GM21447 (cell line): ENCODE data around the gene TPPP2.
"Not testable (repeated sequence)": the region's sequence is repeated elsewhere in the genome, so short reads cannot be mapped to it uniquely, and the experiment has no call there.

Experiments
- ATAC-seq: cut with Tn5 transposase; IDR thresholded peaks from one replicate; pipeline ENCODE4 v1.9.1; 2021; ENCODE audit not compliant: unreplicated experiment

The TPPP2 gene

GRCh38 chr14:21029917-21030316 is at the start of gene TPPP2:
TPPP2 (plus strand) TSS chr14:21030217; CDS start chr14:21030582, 365 bp downstream.
- ATAC-seq: no peak

- ATAC-seq: no peak
These were observed 49.1 kb upstream of the TPPP2 start for GRCh38 chr14:20980906-20981305.

DNA sequence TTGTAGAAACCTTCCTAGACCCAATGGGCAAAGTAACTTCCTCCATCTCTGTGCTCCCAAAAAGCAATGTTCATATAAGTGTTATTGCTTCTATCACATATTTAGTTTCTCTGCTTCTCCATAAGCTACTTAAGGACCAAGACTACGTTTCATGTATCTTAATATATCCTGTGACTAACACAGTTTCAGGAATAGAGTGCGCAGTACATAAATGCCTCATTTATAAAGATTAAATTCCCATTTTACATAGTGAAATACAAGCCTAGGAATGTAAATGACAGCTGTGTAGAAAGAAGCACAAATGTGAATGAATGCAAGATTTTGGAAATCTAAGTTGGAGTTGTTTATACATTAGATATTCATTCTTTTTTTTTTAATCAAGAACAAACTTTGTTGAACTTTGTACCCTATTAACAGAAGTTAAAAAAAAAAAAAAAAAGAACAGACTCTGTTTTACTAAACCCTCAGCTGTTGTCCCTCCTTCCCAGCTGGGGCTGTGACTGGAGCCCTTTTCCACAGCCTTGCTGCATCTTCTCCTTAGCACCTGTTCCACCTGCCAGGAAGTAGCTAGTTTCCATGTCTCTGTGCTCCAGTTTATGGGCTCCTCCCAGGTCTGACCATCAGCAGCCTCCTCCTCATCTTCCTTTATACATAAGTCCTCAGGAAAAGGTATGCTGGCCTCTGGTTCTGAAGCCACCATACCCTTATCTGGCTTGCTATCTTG is 47.2 kb upstream of the TPPP2 start:
- ATAC-seq: no peak

DNA sequence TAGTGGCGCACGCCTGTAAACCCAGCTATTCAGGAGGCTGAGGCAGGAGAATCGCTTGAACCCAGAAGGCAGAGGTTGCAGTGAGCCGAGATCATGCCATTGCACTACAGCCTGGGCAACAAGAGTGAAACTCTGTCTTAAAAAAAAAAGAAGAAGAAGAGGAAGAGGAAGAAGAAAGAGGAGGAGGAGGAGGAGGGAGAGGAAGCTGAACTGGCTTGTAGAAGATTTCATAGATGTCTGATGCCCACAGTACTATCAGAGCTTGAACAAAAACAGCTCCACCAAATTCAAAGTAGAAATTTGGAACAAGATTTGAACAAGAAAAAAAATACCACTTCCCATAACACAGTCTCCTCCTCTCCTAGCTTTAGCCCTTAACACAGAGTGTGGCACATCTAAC is 44.4 kb upstream of the TPPP2 start:
- ATAC-seq: not testable (repeated sequence)

DNA sequence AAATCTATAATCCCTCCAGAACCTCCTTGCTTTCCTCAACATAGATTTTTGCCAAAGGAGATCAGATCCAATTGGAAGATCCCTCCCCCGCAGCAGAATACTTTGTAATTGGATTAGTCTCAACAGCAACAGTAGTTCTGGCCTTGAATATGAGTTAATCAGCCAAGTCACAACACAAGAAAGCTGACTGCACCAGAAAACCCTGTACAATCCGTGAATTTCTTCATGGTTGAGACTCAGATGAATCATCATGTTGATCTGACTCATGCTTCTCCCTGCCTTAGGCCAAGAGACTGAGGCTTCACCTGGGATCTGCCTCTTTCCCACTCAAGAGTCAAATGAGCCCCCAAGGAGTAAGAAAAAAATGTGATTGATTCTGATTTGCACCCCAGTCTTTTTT is 43.2 kb upstream of the TPPP2 start:
- no peak for ATAC-seq

DNA sequence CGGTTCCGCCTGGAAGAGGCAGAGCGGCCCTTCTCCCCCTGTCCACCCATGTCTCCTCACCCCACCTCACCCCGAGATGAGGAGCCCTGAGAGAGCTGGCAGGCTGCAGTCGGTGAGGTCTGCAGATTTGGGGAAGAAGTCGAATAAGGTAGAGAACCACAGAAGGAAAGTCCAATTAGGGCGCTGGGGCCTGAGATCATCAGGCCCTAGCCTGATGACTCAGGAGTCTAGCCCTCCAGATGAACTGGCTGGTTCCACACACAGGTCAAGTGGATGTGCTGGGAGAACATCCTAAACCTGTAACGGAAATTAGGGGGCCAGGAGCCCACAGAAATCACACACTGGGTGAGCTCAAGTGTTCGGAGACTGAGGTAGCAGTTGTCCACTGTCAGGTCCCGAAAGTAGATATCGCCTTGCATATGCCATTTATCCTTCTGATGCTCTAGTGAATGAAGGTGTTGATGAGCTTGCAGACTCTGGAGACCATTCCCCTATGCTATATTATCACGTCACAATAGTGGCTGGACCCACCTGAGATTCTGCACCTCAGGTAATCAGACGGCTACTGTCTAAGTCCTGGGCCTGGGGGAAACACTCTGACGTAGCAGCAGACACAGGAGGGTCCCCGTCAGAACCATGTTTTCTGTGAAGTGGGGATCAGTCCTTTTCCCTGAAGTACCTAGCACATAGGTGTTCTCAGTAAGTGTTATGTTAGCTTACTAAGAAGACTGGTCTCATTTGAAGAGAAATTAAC is 41.1 kb upstream of the TPPP2 start:
- no peak for ATAC-seq

DNA sequence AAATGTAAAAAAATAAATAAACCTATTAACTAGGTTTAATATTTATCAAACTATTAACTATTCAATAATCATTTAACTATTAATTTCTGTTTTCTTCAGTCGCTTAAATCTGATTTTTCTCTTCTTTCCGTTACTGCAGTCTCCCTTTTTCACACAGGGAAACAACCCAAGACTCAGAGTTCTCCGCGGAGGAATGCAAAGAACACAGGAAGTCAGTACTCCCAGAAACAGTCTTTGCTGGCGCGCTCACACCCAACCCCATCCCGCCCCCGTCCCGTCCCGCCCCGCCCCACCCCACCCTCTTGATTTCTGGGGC is 40.6 kb upstream of the TPPP2 start:
- ATAC-seq: no peak

GRCh38 chr14:20989787-20990600 is 40.0 kb upstream of the TPPP2 start, which contains the start of gene METTL17:
METTL17 (plus strand) TSS chr14:20989980; CDS start chr14:20990003, 23 bp downstream.
- peak; percentile 96 for ATAC-seq

GRCh38 chr14:20996521-20996920 is 33.5 kb upstream of the TPPP2 start:
- ATAC-seq: no peak

DNA sequence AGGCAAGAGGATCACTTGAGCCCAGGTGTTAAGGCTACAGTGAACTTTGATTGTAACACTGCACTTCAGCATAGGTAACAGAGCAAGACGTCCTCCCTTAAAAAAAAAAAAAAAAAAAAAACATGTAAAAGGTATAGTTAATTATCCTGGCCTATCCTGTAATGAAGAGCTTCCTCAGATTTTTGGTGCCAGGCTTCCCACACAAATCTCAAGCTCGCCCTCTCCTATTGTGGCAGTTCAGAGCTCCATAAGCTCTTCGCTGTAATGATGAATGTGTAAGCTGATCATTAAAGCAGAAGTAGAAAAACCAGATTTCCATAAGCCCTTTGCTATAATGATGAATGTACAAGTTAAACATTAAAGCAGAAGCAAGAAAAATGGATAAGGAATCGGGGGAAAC is 32.9 kb upstream of the TPPP2 start:
- ATAC-seq: no peak

DNA sequence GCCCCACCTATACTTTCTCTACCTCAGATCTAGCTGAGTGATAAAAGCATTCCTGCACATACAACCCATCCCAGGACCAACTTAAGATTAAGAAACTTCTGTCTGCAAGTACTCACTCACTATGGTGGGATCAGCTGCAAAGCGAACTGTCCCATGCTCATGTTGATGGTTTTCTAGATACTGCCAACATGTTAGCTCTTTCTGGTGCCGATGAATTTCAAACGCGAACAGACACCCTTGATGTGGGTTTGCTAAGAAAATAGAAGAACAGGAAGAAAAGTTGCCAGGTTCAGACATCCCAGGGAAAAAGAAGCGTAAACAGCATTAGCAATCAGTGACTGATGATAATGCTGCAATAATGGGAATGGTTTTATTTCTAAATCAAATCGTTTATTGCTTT is 32.5 kb upstream of the TPPP2 start:
- ATAC-seq: no peak

DNA sequence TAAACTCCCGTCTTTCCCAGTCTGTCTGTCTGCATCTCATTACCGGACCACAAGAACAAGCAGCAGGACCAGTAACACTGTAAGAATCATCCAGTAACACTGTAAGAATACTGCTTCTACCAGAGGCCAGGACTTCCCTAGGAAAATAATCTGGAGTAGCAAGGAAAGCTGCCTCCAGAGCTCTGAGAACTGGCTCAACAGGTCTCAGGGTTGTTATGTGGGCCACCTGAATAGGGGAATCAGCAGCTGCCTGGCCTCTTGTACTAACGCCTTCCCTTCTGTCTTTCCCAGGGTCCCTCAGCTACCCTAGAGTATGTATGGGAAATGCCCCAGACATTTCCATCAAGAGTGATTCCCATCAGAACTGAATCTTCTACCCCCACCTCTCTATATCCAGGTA is 31.9 kb upstream of the TPPP2 start:
- ATAC-seq: no peak

DNA sequence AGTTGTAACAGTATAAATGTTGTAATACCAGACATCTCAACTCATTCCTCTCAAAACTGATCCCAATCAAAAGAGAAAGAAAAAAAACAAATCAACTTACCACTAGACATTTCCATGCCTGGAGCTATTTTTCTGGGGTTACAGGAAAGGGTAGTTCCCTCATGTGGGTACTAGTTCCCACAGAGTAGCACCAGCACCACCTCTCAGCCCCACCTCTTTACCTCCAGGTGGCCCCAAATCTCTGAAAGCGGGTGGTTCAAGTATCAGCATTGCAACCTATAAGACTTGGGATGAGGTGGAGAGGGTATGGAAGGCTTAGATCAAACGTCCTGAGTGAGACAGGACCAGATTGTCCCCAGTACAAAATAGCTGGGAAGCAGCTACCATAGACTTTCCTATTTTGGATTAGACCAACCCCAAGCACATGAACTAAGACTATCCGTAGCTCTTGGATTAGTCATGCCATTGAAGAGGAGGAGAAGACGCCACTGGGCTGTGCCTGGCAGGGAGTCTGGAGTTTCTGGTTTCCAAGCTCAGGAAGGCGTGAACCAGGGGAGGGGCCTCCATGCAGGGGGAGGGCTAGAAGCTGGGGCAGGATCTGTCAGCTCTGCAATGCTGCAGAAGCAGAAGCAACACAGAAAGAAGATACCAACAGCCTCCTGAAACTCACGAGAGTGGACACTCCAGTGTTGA is 31.2 kb upstream of the TPPP2 start, which contains the start of gene SLC39A2:
SLC39A2 (plus strand) TSS at position 620 of the 693 bp plus-strand sequence. CDS start 154 bp downstream, outside the sequence.
- ATAC-seq: no peak

DNA sequence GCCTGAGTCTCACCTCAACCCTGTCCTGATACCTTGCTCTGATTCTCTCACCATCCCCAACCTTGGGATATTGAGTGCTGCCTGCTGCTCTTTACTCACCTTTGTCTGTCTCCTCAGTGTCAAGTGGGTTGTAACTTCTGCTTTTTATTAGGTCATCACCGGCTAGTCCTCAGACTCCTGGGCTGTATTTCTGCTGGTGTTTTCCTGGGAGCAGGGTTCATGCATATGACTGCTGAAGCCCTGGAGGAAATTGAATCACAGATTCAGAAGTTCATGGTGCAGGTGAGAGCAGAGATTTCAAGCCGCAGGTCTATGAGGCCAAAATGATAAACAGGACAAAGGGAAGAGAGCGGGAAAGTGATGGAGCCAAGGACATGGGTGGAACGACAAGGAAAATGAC is 30.4 kb upstream of the TPPP2 start:
- no peak for ATAC-seq

DNA sequence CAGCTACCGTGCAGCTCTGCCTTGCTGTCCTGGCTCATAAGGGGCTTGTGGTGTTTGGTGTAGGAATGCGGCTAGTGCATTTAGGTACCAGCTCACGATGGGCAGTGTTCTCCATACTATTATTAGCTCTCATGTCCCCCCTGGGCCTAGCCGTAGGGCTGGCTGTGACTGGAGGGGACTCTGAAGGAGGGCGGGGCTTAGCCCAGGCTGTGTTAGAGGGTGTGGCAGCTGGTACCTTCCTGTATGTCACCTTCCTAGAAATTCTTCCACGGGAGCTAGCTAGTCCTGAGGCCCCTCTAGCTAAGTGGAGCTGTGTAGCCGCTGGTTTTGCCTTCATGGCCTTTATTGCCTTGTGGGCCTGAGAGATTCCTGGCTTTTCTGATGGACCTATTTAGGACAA is 28.8 kb upstream of the TPPP2 start:
- no peak for ATAC-seq

DNA sequence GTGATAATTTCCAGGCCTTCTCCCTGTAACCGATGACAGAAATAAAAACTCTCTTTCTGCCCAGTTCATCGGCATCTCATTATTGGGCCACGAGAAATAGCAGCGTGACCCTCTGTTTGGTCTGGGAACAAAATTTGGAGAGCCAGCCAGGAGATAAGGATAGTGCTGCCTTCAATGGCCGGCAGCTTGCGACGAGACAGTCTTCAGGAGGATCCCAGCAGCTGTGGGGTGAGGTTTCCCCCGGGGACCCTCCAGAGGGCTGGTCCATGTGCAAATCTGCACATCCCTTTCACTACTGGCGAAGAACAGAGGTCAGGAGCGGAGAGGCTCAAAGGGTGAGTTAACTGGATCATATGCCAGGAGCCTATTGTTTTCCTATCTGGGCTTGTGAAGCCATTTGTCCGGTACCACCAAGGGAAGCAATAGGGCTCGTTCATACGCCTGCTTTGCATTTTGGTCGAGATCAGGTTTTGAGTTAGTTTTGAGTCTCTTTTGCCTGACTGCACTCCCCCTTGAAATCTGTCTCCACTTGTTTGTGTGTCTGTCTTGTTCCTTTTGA is 26.1 kb upstream of the TPPP2 start:
- no peak for ATAC-seq

GRCh38 chr14:21009721-21010120 is 20.3 kb upstream of the TPPP2 start:
- not testable (repeated sequence) for ATAC-seq

GRCh38 chr14:21011136-21011535 is 18.9 kb upstream of the TPPP2 start:
- no peak for ATAC-seq

DNA sequence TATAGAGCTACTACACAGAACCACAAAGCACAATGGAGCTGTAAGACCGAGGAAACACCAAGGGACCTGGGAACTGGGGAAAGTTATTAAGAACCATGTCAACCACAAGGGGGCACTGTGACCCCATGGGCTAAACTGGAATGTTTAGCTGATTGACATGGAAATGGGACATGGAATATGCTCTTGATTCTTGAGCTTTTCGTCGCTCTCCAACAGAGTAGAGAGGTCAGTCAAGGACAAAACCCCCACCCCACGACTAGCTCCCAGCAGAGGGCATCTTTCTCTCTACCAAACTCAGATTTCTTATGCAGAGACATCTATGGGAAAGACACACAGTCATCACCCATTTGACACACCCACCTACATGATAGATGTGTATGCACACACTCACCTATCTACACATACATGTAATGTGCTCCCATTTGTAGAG is 15.2 kb upstream of the TPPP2 start:
- ATAC-seq: no peak

- no peak for ATAC-seq
These were observed 14.7 kb upstream of the TPPP2 start for GRCh38 chr14:21015312-21015711.
